KMS-11 (cell line): ENCODE data around the gene ZFP36.

Source experiments
- H2AFZ ChIP-seq: fragments of 200-600 bp; sonication (generic); 2 replicates; pipeline ENCODE4 v1.6.1; 2016; ENCODE audit warnings: antibody characterized with exemption, mixed run types, low read depth
- H3K27ac ChIP-seq: fragments of 200-600 bp; sonication (generic); 2 replicates; pipeline ENCODE4 v1.6.1; 2016; ENCODE audit warnings: mild to moderate bottlenecking, mixed run types
- H3K27me3 ChIP-seq: fragments of 200-600 bp; sonication (generic); 2 replicates; pipeline ENCODE4 v1.6.1; 2017; ENCODE audit warnings: mild to moderate bottlenecking, low read depth, mixed run types, moderate library complexity; ENCODE audit not compliant: insufficient read depth
- H3K36me3 ChIP-seq: fragments of 200-600 bp; sonication (generic); 2 replicates; pipeline ENCODE4 v1.6.1; 2017; ENCODE audit warnings: mild to moderate bottlenecking, mixed run types; ENCODE audit not compliant: insufficient read depth
- H3K4me1 ChIP-seq: fragments of 200-600 bp; sonication (generic); 2 replicates; pipeline ENCODE4 v1.6.1; 2016; ENCODE audit warnings: mild to moderate bottlenecking, low read depth, mixed run types; ENCODE audit not compliant: poor library complexity, severe bottlenecking
- H3K4me2 ChIP-seq: fragments of 200-600 bp; sonication (generic); 2 replicates; pipeline ENCODE4 v1.7.0; 2016; ENCODE audit warnings: mild to moderate bottlenecking, mixed run types
- H3K4me3 ChIP-seq: fragments of 200-600 bp; sonication (generic); IDR thresholded peaks from 2 replicates; pipeline ENCODE4 v1.6.1; 2017; ENCODE audit warnings: low read depth, low read length, mixed read lengths; ENCODE audit not compliant: insufficient read depth
- H3K79me2 ChIP-seq: fragments of 200-600 bp; sonication (generic); 2 replicates; pipeline ENCODE4 v1.6.1; 2016; ENCODE audit warnings: low read depth, mixed run types; ENCODE audit not compliant: insufficient read depth
- H3K9ac ChIP-seq: fragments of 200-600 bp; sonication (generic); 2 replicates; pipeline ENCODE4 v1.6.1; 2016; ENCODE audit warnings: mild to moderate bottlenecking, mixed run types
- H4K20me1 ChIP-seq: fragments of 200-600 bp; sonication (generic); 2 replicates; pipeline ENCODE4 v1.6.1; 2016; ENCODE audit warnings: mild to moderate bottlenecking, mixed run types; ENCODE audit not compliant: insufficient read depth
- TF ChIP-seq, protein P1 (sequence below): fragments of 200-600 bp; sonication (generic); conservative IDR thresholded peaks from 2 replicates; pipeline ENCODE4 v1.6.1; 2017; ENCODE audit warnings: low read depth, mild to moderate bottlenecking, antibody characterized with exemption, low read length, moderate library complexity, mixed read lengths

Gene ZFP36

GRCh38 chr19:39382991-39383828, 23.4 kb upstream of the ZFP36 start:
- Histone ChIP-seq H2AFZ (no peak overlapping the region), H3K4me2 (no peak overlapping the region), H3K9ac (no peak overlapping the region), H3K27ac (no peak overlapping the region), H3K4me3 (no peak overlapping the region), H3K79me2 (no peaks in the 10 kb centered on the region), H3K36me3 (peaks cover 4% of the 10 kb centered on the region; the same call in 1 of the 2 replicates), H4K20me1 (no peaks in the 10 kb centered on the region), H3K4me1 (no peaks in the 10 kb centered on the region), H3K27me3 (no peaks in the 10 kb centered on the region)
- TF ChIP-seq, protein P1, sequence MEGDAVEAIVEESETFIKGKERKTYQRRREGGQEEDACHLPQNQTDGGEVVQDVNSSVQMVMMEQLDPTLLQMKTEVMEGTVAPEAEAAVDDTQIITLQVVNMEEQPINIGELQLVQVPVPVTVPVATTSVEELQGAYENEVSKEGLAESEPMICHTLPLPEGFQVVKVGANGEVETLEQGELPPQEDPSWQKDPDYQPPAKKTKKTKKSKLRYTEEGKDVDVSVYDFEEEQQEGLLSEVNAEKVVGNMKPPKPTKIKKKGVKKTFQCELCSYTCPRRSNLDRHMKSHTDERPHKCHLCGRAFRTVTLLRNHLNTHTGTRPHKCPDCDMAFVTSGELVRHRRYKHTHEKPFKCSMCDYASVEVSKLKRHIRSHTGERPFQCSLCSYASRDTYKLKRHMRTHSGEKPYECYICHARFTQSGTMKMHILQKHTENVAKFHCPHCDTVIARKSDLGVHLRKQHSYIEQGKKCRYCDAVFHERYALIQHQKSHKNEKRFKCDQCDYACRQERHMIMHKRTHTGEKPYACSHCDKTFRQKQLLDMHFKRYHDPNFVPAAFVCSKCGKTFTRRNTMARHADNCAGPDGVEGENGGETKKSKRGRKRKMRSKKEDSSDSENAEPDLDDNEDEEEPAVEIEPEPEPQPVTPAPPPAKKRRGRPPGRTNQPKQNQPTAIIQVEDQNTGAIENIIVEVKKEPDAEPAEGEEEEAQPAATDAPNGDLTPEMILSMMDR, result no peak

DNA sequence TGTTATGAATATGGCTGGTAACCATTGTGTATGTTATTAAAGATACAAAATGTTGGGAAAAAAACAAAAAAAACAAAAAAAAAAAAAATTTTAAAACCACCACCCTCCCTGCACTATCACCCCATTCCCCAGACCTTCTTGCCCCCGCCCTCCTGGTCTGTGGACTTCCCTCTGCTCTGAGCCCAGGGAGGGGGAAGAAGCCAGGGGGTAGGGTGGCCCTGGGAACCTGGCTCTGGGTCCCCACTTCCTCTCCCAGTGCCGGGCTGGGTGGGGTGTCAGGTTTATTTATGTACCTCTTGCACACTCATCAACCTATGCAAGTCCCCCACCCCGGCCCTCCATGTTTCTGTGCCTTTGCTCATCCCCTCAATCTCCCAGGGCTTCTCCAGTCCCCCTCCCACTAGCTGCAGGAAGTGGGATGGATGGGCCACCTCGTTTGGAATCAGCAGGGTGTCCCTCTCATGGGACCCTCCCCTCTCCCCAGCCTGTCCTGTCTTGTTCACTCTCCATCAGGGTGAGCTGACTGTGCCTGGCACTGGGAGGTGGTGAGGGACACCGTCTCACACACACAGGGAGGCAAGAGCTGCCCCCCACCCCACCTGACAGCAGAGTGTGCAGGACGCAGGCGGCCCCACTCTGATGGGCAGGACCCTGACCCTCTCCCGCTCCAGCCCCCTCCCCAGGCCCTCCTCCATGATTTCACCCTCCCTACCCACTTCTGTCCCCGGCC, 21.6 kb upstream of the ZFP36 start:
- Histone ChIP-seq H2AFZ (no peak overlapping the region), H3K4me2 (no peak overlapping the region), H3K4me1 (peaks cover 7% of the 10 kb centered on the region), H3K27me3 (no peaks in the 10 kb centered on the region), H3K36me3 (no peaks in the 10 kb centered on the region; the same call in 1 of the 2 replicates), H4K20me1 (no peaks in the 10 kb centered on the region), H3K79me2 (peaks cover 4% of the 10 kb centered on the region; the same call in 1 of the 2 replicates), H3K9ac (no peak overlapping the region), H3K27ac (no peak overlapping the region), H3K4me3 (no peak overlapping the region)
- TF ChIP-seq, protein P1, result no peak

GRCh38 chr19:39385629-39386411, 20.8 kb upstream of the ZFP36 start:
- Histone ChIP-seq H3K36me3 (no peaks in the 10 kb centered on the region), H3K4me3 (no peak overlapping the region)
- TF ChIP-seq, protein P1, result no peak

DNA sequence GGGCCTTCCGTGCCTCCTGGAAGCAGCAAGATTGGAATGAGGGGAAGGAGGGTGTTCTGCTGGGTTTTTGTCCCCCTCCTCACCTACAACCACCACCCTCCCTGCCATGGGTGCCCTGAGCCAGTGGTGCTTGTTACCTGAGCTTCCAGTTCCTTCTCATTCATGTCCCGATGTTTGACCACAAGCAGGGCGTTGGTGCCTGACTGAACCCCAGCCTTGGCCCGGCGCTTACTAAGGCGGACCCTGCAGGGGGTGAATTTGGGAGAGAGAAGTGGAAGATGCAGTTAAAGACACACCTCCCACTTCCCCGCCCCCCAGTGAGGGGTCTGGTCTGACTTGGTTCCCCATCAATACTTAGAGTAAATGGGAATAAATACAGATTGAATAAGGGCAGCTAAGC, 20.1 kb upstream of the ZFP36 start:
- Histone ChIP-seq H3K4me3 (no peak overlapping the region), H3K79me2 (peaks cover 12% of the 10 kb centered on the region; the same call in 1 of the 2 replicates), H3K36me3 (no peaks in the 10 kb centered on the region), H4K20me1 (no peaks in the 10 kb centered on the region), H3K4me1 (peaks cover 10% of the 10 kb centered on the region), H3K9ac (no peak overlapping the region), H3K27ac (no peak overlapping the region), H3K27me3 (no peaks in the 10 kb centered on the region), H2AFZ (no peak overlapping the region), H3K4me2 (no peak overlapping the region)
- TF ChIP-seq, protein P1, result no peak

More at GRCh38 chr19:39385629-39386411, 20.8 kb upstream of the ZFP36 start:
- H4K20me1 ChIP-seq, result no peaks in the 10 kb centered on the region
- H3K79me2 ChIP-seq, result peaks cover 9% of the 10 kb centered on the region; the same call in 1 of the 2 replicates
- no peak overlapping the region for H2AFZ ChIP-seq
- H3K27me3 ChIP-seq, result no peaks in the 10 kb centered on the region
- H3K4me2 ChIP-seq, result no peak overlapping the region
- no peak overlapping the region for H3K9ac ChIP-seq
- H3K4me1 ChIP-seq, result peaks cover 10% of the 10 kb centered on the region
- H3K27ac ChIP-seq, result no peak overlapping the region
